ENCODE results near the gene NELL2.

- TF ChIP-seq ISL1 (CRISPR knock-in tag; IDR thresholded peaks at IDR 0.05) (no peak), ZC3H10 (CRISPR knock-in tag; IDR thresholded peaks at IDR 0.05) (no peak), ZFP3 (CRISPR knock-in tag; IDR thresholded peaks at IDR 0.05) (no peak), PPARA (CRISPR knock-in tag; IDR thresholded peaks at IDR 0.05; ENCODE audit: borderline replicate concordance) (no peak), CREB5 (CRISPR knock-in tag; IDR thresholded peaks at IDR 0.05; ENCODE audit: low read depth) (no peak), PATZ1 (CRISPR knock-in tag; IDR thresholded peaks at IDR 0.05; ENCODE audit: borderline replicate concordance) (no peak), TCF4 (CRISPR knock-in tag; IDR thresholded peaks at IDR 0.05; ENCODE audit: borderline replicate concordance) (no peak)
- TF ChIP-seq, protein P1, sequence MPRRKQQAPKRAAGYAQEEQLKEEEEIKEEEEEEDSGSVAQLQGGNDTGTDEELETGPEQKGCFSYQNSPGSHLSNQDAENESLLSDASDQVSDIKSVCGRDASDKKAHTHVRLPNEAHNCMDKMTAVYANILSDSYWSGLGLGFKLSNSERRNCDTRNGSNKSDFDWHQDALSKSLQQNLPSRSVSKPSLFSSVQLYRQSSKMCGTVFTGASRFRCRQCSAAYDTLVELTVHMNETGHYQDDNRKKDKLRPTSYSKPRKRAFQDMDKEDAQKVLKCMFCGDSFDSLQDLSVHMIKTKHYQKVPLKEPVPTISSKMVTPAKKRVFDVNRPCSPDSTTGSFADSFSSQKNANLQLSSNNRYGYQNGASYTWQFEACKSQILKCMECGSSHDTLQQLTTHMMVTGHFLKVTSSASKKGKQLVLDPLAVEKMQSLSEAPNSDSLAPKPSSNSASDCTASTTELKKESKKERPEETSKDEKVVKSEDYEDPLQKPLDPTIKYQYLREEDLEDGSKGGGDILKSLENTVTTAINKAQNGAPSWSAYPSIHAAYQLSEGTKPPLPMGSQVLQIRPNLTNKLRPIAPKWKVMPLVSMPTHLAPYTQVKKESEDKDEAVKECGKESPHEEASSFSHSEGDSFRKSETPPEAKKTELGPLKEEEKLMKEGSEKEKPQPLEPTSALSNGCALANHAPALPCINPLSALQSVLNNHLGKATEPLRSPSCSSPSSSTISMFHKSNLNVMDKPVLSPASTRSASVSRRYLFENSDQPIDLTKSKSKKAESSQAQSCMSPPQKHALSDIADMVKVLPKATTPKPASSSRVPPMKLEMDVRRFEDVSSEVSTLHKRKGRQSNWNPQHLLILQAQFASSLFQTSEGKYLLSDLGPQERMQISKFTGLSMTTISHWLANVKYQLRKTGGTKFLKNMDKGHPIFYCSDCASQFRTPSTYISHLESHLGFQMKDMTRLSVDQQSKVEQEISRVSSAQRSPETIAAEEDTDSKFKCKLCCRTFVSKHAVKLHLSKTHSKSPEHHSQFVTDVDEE (CRISPR knock-in tag; IDR thresholded peaks at IDR 0.05): no peak
- TF ChIP-seq, protein P2, sequence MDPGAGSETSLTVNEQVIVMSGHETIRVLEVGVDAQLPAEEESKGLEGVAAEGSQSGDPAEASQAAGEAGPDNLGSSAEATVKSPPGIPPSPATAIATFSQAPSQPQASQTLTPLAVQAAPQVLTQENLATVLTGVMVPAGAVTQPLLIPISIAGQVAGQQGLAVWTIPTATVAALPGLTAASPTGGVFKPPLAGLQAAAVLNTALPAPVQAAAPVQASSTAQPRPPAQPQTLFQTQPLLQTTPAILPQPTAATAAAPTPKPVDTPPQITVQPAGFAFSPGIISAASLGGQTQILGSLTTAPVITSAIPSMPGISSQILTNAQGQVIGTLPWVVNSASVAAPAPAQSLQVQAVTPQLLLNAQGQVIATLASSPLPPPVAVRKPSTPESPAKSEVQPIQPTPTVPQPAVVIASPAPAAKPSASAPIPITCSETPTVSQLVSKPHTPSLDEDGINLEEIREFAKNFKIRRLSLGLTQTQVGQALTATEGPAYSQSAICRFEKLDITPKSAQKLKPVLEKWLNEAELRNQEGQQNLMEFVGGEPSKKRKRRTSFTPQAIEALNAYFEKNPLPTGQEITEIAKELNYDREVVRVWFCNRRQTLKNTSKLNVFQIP (CRISPR knock-in tag; IDR thresholded peaks at IDR 0.05; ENCODE audit: borderline replicate concordance, low read depth): no peak
Observed at GRCh38 chr12:44490181-44490580, 385.9 kb downstream of the NELL2 start.

All from SK-N-SH treated with all-trans-retinoic acid at 6 μM for 48 hours (cell line).